ENCODE data around the gene DERA. TPM values are rescaled to one million over a fixed set of nuclear protein-coding genes. Genes with fewer than 3 reads are reported as not detected.

The DERA gene
- total and polyA plus RNA-seq, 10 donors, result 14.5 to 35.4 (median 27.6) TPM

GRCh38 chr12:16016748-16017147 is 105.6 kb downstream of the DERA start:
- Histone ChIP-seq H3K4me1 (peaks cover 0 to 9% (median 5%) of the 10 kb centered on the region in 6 donors), H3K27me3 (replicated peaks in 1 of 7) (no peaks in the 10 kb centered on the region), H3K36me3 (peaks cover 0 to 68% (median 8%) of the 10 kb centered on the region in 6 donors), H3K4me3 (no peak overlapping the region), H3K27ac (no peak overlapping the region), H3K9me3 (peaks cover 3 to 52% (median 34%) of the 10 kb centered on the region in 8 donors)
- intact Hi-C loops (cut with DNase I; ENCODE audit: low total_unique reads), result no loop called here
- DNase-seq, result no peak
- TF ChIP-seq POLR2AphosphoS5 (IDR thresholded peaks at IDR 0.05) (no peak), CTCF (IDR thresholded peaks at IDR 0.05 in 8 of 11, conservative IDR thresholded peaks at IDR 0.05 in 3 of 11) (no peak), POLR2A (IDR thresholded peaks at IDR 0.05) (no peak)
- 95 to 99% (median 95%) methylated on average over 3 of the region's 3 CpGs for WGBS, 5 donors

- no peaks in the 10 kb centered on the region for H3K27me3 ChIP-seq (replicated peaks in 1 of 7)
- no peak overlapping the region for H3K4me3 ChIP-seq
- WGBS, 5 donors, result 95 to 99% (median 97%) methylated on average over 2 of the region's 2 CpGs
- peaks cover 3 to 46% (median 30%) of the 10 kb centered on the region in 8 donors for H3K9me3 ChIP-seq
- no peak for DNase-seq
- TF ChIP-seq CTCF (IDR thresholded peaks at IDR 0.05 in 8 of 11, conservative IDR thresholded peaks at IDR 0.05 in 3 of 11) (no peak), POLR2AphosphoS5 (IDR thresholded peaks at IDR 0.05) (no peak), POLR2A (IDR thresholded peaks at IDR 0.05) (no peak)
- H3K27ac ChIP-seq, result no peak overlapping the region
- intact Hi-C loops (cut with DNase I; ENCODE audit: low total_unique reads), result no loop called here
- H3K36me3 ChIP-seq, result peaks cover 0 to 75% (median 10%) of the 10 kb centered on the region in 6 donors
- no peaks in the 10 kb centered on the region for H3K4me1 ChIP-seq
These were observed 107.2 kb downstream of the DERA start for GRCh38 chr12:16018306-16018705.

- no peak overlapping the region for H3K4me3 ChIP-seq
- H3K36me3 ChIP-seq, result peaks cover 0 to 67% (median 9%) of the 10 kb centered on the region in 6 donors
- H3K27ac ChIP-seq, result no peak overlapping the region
- no peak for DNase-seq
- intact Hi-C loops (cut with DNase I; ENCODE audit: low total_unique reads), result no loop called here
- H3K27me3 ChIP-seq (replicated peaks in 1 of 7), result no peaks in the 10 kb centered on the region
- TF ChIP-seq POLR2AphosphoS5 (IDR thresholded peaks at IDR 0.05), result no peak
- H3K4me1 ChIP-seq, result no peaks in the 10 kb centered on the region
- H3K9me3 ChIP-seq, result peaks cover 0 to 41% (median 22%) of the 10 kb centered on the region in 8 donors
These were observed 108.0 kb downstream of the DERA start for GRCh38 chr12:16019136-16019535.

GRCh38 chr12:16020031-16020430 is 108.9 kb downstream of the DERA start:
- Histone ChIP-seq H3K4me1 (no peaks in the 10 kb centered on the region), H3K4me3 (no peak overlapping the region), H3K27ac (no peak overlapping the region), H3K27me3 (replicated peaks in 1 of 7) (no peaks in the 10 kb centered on the region), H3K36me3 (peaks cover 0 to 58% (median 4%) of the 10 kb centered on the region in 6 donors), H3K9me3 (peaks cover 0 to 32% (median 13%) of the 10 kb centered on the region in 8 donors)
- intact Hi-C loops (cut with DNase I; ENCODE audit: low total_unique reads), result no loop called here
- TF ChIP-seq POLR2AphosphoS5 (IDR thresholded peaks at IDR 0.05), result no peak
- TF ChIP-seq POLR2A (IDR thresholded peaks at IDR 0.05), result no peak
- no peak for TF ChIP-seq CTCF (IDR thresholded peaks at IDR 0.05 in 8 of 11, conservative IDR thresholded peaks at IDR 0.05 in 3 of 11)
- DNase-seq, result no peak
- 76 to 84% (median 81%) methylated on average over 2 of the region's 2 CpGs for WGBS, 5 donors

GRCh38 chr12:16021026-16021425 is 109.9 kb downstream of the DERA start:
- peaks cover 0 to 48% (median 2%) of the 10 kb centered on the region in 6 donors for H3K36me3 ChIP-seq
- no peak for DNase-seq
- no peaks in the 10 kb centered on the region for H3K27me3 ChIP-seq (replicated peaks in 1 of 7)
- peaks cover 0 to 26% (median 8%) of the 10 kb centered on the region in 8 donors for H3K9me3 ChIP-seq
- no peak overlapping the region for H3K27ac ChIP-seq
- no peak overlapping the region for H3K4me3 ChIP-seq
- TF ChIP-seq POLR2AphosphoS5 (IDR thresholded peaks at IDR 0.05) (no peak), CTCF (IDR thresholded peaks at IDR 0.05 in 8 of 11, conservative IDR thresholded peaks at IDR 0.05 in 3 of 11) (no peak), POLR2A (IDR thresholded peaks at IDR 0.05) (no peak)
- WGBS, 5 donors, result 91 to 100% (median 96%) methylated on average over 1 of the region's 1 CpG
- intact Hi-C loops (cut with DNase I; ENCODE audit: low total_unique reads), result no loop called here
- H3K4me1 ChIP-seq, result no peaks in the 10 kb centered on the region
